HTERT RPE-1 (cell line): ENCODE measurements around the gene ZG16.
"Not testable (repeated sequence)": the region's sequence is repeated elsewhere in the genome, so short reads cannot be mapped to it uniquely, and the experiment has no call there.

Experiments
- in situ Hi-C: fragments of 300-500 bp; cut with MboI; formaldehyde crosslinking; loops from 4 replicates; pipeline ENCODE4 v1.14.3; 2020; ENCODE audit warnings: low sequenced_read_pairs

Gene ZG16, protein sequence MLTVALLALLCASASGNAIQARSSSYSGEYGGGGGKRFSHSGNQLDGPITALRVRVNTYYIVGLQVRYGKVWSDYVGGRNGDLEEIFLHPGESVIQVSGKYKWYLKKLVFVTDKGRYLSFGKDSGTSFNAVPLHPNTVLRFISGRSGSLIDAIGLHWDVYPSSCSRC

DNA sequence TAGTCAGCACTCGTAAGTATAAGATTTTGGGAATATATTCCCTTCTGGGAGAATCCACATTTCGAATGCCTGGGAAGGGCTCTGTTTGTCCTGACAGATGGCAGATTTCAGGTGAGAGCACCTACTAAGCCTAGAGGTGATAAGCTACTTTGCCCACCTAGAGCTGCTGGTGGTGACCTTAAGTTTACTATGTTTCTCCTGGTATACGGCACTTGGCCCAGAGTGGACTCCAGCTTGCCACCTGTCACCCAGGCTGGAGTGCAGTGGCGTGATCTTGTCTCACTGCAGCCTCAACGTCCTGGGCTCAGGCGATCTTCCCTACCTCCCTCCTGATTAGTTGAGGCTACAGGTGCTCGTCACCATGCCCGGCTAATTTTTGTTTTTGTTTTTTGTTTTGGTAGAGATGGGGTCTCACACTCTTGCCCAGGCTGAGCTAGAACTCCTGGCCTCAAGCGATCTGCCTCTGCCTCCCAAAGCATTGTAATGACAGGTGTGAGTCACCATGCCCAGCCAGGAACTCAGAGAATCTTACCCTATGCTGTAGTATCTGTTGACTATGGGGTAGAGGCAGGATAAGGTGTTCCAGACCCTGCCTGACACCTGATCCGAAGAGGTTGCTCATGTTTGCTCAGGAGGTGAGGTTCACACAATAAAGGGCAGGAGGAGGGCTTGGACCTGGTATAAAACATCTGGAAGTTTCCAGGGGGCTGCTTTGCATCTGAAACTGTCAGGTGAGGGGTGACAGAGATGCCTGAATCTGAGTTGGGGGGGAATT, at the start of gene ZG16:
TSS of gene ZG16 (plus strand) at position 681 of the 775 bp plus-strand sequence. CDS start 1,011 bp downstream, outside the sequence.
- in situ Hi-C loops, result no loop called here

DNA sequence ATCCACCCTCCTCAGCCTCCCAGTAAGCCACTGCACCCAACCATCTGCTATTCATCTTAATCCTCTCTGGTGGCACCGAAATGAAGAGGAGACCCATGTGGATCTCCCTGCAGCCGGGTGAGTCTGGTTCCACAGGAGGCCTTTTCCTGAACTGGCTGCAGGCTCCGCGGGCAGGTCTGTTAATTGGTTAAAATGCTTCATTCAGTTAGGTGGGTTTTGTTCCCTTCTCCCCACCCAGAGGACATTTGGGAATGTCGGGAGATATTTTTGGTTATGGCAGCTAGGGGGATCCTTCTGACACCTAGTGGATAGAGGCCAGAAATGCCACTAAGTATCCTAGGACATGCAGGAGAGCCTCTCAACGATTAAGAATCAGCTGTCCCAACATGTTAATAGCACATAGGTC, 48.9 kb upstream of the ZG16 start:
- in situ Hi-C loops, result no loop called here

DNA sequence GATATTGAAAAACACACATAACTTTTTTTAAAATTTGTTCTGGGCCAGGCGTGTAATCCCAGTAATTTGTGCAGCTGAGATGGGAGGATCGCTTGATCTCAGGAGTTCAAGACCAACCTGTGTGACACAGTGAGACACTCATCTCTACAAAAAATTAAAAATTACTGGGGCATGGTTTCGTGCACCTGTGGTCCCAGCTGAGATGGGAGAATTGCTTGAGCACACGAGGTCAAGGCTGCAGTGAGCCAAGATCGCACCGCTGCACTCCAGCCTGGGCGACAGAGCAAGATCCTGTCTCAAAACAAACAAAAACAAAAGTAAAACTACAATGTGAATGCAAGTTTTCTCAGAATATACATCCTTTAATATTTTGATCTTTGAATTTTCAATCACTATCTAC, 47.4 kb upstream of the ZG16 start:
- in situ Hi-C loops, result no loop called here

DNA sequence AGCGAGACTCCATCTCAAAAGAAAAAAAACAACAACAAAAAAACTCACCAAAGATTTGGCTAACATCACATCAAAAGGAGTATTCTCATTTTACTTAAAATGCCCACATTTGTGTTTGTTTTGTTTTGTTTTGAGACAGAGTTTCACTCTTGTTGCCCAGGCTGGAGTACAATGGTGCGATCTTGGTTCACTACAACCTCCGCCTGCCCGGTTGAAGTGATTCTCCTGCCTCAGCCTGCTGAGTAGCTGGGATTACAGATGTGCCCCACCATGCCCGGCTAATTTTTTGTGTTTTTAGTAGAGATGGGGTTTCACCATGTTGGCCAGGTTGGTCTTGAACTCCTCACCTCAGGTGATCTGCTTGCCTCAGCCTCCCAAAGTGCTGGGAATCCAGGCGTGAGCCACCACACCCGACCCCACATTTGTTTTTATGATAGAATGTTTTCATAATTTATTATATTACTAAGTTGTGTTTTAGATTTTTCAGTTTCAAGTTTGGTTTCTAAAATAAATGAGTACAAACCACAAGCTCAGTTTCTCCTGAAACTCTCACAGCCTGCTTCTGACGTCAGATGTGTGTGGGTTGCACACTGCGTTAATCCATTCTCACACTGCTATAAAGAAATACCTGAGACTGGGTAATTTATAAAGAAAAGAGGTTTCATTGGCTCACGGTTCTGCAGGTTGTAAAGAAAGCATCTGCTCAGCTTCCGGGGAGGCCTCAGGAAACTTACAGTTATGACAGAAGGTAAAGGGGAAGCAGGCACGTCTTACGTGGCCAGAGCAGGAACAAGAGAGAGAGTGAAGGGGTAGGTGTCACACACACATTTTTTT, 46.1 kb upstream of the ZG16 start:
- in situ Hi-C loops, result not testable (repeated sequence)

DNA sequence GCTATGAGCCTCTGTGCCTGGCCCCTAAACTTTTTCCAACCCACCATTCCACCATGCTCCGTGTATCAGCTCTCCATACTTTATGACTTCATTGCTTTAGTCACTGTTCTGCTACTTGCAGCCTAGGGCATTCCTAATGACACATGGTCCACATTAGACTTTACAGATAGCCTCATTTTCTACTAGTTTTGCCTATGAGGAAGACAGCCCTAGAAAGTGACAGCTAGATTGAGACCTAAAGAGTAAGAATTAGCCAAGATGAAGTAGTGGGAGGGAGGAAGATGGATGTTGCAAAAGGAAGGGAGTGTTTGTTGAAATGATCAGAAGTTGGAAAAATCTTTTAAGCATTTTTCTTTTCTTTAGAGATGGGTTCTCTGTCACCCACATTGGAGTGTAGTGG, 43.3 kb upstream of the ZG16 start:
- in situ Hi-C loops, result no loop called here

DNA sequence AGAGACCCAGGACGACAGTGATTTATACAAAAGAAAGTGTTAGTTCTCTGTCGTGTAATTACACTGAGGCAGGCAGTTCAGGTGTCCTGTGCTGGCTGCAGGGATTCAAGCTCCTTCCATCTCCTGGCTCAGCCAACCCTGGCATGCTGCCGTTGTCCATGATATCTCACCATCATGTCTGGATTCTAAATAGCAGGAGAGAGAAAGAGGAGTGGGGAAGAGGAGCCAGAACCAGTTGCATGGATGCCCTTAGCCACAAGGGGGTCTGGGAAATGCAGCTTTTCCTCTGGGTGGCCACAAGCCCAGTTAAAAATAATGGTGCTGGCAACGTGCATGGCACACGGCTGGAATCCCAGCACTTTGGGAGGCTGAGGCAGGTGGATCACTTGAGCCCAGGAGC, 41.9 kb upstream of the ZG16 start:
- in situ Hi-C loops, result no loop called here

DNA sequence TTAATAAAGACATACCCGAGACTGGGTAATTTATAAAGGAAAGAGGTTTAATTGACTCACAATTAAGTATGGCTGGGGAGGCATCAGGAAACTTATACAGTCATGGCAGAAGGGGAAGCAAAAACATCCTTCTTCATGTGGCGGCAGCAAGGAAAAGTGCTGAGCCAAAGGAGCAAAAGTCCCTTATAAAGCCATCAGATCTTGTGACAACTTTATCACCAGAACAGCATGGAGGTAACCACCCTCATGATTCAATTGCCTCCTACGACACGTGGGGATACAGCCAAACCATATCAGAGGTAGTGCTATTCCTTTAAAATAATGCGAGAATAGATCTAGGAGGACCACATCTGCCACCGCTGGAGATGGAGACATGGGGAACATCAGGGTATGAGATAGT, 41.3 kb upstream of the ZG16 start:
- in situ Hi-C loops, result no loop called here

DNA sequence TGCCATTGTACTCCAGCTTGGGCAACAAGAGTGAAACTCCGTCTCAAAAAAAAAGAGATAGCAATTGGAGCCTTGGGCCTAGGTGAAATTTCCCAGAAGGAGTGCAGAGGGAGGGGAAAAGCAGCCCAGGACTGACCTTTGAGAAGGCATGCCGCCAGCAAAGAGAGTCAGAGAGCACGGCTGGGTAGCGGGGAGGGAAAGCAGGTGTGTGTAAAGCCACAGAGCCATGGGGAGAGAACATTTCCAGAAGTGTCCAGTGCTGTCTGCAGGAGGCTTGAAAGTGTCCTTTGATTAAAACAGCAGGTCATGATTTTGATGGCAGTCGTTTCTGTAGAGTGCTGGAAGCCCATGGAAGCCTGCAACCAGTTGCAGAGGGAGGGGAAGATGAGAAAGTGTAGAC, 40.3 kb upstream of the ZG16 start:
- in situ Hi-C loops, result no loop called here

DNA sequence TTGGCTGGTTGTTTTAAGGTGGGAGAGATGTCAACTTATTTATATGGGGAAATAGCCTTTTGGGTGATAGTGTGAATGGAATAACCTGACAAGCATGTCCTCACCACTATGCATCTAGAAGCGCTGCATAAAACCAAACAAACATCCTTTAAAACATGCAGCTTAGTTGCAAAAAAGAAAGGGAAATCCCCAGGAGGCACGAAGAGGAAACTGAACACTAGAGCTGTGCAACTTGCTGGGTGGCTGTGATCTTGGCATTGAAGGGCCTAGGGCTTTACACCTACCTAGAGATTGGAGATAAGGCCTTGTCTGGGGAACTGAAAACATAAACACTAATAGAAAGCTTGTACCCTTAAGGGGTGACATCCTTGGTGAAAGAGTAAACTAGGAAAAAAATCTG, 39.5 kb upstream of the ZG16 start:
- in situ Hi-C loops, result no loop called here

DNA sequence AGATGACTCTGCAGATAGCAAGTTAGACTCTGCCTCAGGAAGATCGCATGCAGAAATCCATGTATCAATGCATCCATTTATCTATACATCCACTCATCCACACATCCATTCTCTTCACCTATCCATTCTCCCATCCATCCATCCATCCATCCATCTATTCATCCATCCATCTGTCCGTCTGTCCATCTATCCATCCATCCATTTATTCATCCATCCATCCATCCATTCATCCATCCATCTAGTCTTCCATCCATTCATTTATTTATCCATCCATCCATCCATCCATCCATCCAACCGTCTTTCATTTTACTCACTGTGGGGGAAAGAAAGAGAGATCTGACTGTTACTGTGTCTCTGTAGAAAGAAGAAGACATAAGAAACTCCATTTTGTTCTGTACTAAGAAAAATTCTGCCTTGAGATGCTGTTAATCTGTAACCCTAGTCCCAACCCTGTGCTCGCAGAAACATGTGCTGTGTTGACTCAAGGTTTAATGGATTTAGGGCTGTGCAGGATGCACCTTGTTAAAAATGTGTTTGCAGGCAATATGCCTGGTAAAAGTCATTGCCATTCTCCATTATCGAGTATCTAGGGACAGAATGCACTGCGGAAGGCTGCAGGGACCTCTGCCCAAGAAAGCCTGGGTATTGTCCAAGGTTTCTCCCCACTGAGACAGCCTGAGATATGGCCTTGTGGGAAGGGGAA, 38.0 kb upstream of the ZG16 start:
- in situ Hi-C loops, result not testable (repeated sequence)

DNA sequence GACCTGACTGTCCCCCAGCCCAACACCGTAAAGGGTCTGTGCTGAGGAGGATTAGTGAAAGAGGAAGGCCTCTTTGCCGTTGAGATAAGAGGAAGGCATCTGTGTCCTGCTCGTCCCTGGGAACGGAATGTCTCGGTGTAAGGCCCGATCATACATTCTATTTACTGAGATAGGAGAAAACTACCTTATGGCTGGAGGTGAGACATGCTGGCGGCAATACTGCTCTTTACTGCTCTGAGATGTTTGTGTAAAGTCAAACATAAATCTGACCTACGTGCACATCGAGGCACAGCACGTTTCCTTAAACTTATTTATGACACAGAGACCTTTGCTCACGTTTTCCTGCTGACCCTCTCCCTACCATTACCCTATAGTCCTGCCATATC, 37.4 kb upstream of the ZG16 start:
- in situ Hi-C loops, result not testable (repeated sequence)

DNA sequence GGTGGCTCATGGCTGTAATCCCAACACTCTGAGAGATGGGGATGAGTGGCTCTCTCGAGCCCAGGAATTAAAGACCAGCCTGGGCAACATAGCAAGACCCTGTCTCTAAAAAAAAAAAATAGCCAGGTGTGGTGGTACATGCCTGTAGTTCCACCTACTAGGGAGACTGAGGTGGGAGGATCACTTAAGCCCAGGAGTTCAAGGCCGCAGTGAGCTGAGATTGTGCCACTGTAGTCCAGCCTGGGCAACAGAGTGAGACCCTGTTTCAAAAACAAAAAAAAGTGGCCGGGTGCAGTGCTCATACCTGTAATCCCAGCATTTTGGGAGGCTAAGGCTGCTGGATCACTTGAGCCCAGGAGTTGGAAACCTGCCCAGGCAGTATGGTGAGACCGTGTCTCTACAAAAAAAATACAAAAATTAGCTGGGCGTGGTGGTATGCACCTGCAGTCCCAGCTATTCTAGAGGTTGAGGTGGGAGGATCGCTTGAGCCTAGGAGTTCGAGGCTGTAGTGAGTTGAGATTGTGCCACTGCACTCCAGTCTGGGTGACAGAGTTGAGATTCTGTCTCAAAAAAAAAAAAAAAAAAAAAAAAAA, 35.3 kb upstream of the ZG16 start:
- in situ Hi-C loops, result no loop called here

DNA sequence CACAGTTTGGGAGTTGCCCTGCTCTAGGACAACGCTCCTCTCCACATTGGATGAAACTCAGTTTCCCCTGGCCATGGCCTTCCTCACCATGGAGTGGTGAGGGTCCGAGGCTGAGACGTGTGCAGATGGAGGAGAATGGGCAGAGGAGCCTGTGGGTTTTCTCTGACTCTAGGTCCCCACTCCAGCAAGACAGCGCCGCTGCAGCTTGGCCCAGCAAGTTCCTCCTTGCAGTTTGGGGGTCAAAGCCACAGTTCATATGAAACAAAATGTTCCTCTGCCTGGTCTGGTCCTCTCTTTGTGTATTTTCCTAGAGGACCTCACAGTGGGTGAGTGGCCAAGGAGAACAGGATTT, 34.6 kb upstream of the ZG16 start:
- in situ Hi-C loops, result no loop called here

DNA sequence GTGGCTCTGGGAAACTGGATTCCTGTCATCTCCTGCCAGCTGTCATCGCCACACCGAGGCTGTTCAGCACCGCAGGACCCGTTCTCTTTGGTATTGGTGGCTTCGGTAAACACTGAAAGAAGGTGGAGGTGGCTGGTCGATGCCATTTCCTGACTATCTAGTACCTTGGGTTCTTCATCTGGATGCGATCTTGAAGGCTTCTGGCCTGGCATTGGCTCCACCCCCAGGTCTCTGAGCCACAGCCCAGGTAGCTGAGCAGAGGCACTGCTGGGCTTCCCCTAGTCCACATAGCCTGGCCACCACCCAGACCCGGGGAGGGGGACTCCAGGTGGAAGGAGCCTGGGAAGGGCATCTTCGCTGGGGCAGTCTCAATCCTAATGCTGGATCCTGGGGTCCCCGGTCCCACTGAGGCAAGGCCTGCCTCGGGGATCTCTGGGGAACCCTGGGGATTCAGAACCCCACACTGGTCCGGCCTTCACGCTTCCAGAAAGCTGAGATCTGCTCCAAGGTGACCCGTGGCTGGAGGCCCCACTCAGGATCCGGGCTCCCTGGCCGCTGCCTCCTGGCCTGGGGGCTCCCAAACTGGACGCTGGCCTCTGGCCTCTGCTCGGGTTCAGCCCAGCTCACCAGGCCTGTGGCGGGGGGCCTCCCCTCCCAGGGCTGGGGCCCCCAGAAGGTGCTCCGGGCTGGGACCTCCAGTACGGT, 34.1 kb upstream of the ZG16 start:
- in situ Hi-C loops, result no loop called here

DNA sequence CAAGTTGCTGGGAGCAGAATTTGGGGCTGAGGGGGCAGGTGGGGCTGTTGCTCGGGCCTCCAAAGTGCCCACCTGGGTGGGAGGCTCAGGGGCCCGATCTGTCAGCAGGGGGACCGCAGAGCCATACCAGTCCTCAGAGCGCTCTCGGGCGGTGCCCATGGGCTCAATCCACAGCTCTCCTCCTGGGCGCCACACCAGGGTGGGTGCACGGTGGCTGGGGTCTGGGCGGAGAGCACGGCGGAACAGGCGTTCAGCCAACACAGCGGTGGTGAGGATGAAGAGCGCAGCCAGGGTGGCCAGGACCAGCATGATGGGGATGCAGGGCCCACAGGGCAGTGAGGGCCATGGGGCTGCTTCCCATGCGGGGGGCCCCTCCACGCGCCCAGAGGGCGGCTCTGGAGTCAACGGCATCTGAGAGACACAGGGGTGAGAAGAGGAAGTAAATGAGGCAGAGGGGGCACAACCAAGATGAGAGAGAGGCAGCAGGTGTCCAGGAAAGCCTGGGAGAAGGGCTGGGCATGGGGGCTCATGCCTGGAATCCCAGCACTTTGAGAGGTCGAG, 33.4 kb upstream of the ZG16 start:
- in situ Hi-C loops, result no loop called here

DNA sequence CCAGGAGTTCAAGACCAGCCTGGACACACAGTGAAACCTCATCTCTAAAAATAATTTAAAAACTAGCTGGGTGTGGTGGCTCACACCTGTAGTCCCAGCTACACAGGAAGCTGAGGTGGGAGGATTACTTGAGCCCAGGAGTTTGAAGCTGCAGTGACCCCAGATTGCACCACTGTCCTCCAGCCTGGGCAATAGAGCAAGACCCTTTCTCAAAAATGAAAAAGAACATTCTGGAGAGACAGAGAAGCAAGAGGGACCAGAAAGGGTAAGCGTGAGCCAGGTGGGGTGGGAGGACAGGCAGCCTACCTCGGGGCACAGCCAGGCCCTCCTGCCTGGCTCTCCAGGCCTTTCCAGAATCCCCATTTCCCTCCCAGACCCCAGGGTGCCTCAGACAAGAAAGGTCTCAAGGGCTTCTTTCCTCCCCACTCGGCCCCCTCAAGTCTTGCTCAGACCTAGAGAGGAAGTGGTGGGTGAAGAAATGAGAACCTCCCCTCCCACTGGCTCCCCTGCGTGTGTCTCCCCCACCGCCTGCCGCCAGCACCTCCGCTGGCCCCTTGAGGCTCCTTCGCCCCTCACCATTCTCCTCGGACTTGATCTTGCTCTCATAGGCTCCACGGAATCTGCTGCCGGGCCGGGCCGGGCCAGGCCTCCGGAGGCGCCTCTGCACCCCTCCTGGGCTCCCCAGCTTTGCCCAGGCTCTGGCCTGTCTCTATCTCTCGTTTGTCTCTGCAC, 32.8 kb upstream of the ZG16 start:
- in situ Hi-C loops, result no loop called here

DNA sequence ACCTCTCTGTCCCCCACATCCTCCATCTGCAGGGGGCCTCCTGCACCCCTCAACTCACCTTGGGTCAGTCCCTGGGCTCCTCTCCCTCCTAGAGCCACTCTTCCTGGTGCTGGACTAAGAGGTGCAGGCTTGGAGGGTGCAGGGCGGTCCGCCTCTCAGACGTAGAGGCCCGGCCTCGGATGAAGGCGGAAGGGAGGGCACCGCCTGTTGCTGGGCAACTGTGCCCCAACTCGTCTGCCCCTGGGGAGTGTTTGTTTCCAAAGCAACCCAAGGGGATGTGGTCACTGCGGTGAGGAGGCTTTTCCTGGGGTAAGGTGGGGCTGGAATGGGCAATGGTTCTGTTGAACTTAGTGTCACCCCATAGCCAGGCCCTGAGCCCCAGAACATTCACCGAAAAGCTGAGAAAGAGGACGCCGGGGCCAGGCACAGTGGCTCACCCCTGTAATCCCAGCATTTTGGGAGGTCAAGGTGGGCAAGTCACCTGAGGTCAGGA, 32.2 kb upstream of the ZG16 start, which contains the start of gene C16orf54:
TSS of gene C16orf54 (minus strand) at position 138 of the 493 bp plus-strand sequence. CDS start 1,039 bp downstream, outside the sequence.
- in situ Hi-C loops, result no loop called here

DNA sequence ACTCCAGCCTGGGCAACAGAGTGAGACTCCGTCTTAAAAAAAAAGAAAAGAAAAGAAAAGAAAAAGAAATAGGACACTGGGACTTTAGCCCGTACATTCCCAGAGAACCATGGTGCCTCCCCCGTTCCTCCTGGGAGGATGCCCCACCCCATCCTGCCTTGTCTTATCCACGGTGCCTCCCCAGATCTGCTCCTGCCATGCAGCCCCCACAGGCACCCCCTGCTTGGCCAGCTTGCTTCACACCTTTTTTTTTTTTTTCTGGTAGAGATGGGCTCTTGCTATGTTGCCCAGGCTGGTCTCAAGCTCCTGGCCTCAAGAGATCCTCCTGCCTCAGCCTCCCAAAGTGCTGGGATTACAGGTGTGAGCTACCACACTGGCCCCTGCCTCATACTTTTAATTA, 31.5 kb upstream of the ZG16 start:
- in situ Hi-C loops, result not testable (repeated sequence)
